ENCODE measurements around the gene AP1M2.
"Not testable (repeated sequence)": the region's sequence is repeated elsewhere in the genome, so short reads cannot be mapped to it uniquely, and the experiment has no call there.

AP1M2 gene

GRCh38 chr19:10543420-10544241 is 43.5 kb downstream of the AP1M2 start, which contains the start of gene ATG4D:
Gene ATG4D, plus strand, starts transcription at chr19:10543904. Its CDS starts 187 bp downstream, at chr19:10544091.
- DNase-seq (ENCODE audit: low spot score) = peak; percentile 99
- no peak for TF ChIP-seq CTCF (IDR thresholded peaks at IDR 0.05; ENCODE audit: extremely low read depth, insufficient read depth, missing control alignments)
- in situ Hi-C loops (cut with MboI; ENCODE audit: low pct_unique_long_range_greater_than_20kb, low sequenced_read_pairs, unreplicated experiment) = no loop called here

GRCh38 chr19:10543059-10543419 is 44.1 kb downstream of the AP1M2 start:
- in situ Hi-C loops (cut with MboI; ENCODE audit: low pct_unique_long_range_greater_than_20kb, low sequenced_read_pairs, unreplicated experiment) = no loop called here
- TF ChIP-seq CTCF (IDR thresholded peaks at IDR 0.05; ENCODE audit: extremely low read depth, insufficient read depth, missing control alignments) = no peak
- no peak for DNase-seq (ENCODE audit: low spot score)

- in situ Hi-C loops (cut with MboI; ENCODE audit: low pct_unique_long_range_greater_than_20kb, low sequenced_read_pairs, unreplicated experiment); DNase-seq (ENCODE audit: low spot score): not testable (repeated sequence)
Measured at GRCh38 chr19:10539016-10539415, 48.1 kb downstream of the AP1M2 start.

GRCh38 chr19:10538204-10538983 is 48.7 kb downstream of the AP1M2 start:
- TF ChIP-seq CTCF (IDR thresholded peaks at IDR 0.05; ENCODE audit: extremely low read depth, insufficient read depth, missing control alignments) = no peak
- peak; percentile 10 for DNase-seq (ENCODE audit: low spot score)
- in situ Hi-C loops (cut with MboI; ENCODE audit: low pct_unique_long_range_greater_than_20kb, low sequenced_read_pairs, unreplicated experiment) = no loop called here

GRCh38 chr19:10537668-10538067 is 49.4 kb downstream of the AP1M2 start:
- TF ChIP-seq CTCF (IDR thresholded peaks at IDR 0.05; ENCODE audit: extremely low read depth, insufficient read depth, missing control alignments) = no peak
- in situ Hi-C loops (cut with MboI; ENCODE audit: low pct_unique_long_range_greater_than_20kb, low sequenced_read_pairs, unreplicated experiment) = no loop called here
- DNase-seq (ENCODE audit: low spot score) = no peak

GRCh38 chr19:10535613-10536012 is 51.5 kb downstream of the AP1M2 start:
- in situ Hi-C loops (cut with MboI; ENCODE audit: low pct_unique_long_range_greater_than_20kb, low sequenced_read_pairs, unreplicated experiment) = no loop called here
- TF ChIP-seq CTCF (IDR thresholded peaks at IDR 0.05; ENCODE audit: extremely low read depth, insufficient read depth, missing control alignments) = no peak
- no peak for DNase-seq (ENCODE audit: low spot score)

All from GM13977 (cell line).